ENCODE results near the gene OR5D18. TPM values are rescaled to one million over a fixed set of nuclear protein-coding genes. Genes with fewer than 3 reads are reported as not detected.

Gene OR5D18
- total RNA-seq, 1 experiment from 2014 or later: not detected

DNA sequence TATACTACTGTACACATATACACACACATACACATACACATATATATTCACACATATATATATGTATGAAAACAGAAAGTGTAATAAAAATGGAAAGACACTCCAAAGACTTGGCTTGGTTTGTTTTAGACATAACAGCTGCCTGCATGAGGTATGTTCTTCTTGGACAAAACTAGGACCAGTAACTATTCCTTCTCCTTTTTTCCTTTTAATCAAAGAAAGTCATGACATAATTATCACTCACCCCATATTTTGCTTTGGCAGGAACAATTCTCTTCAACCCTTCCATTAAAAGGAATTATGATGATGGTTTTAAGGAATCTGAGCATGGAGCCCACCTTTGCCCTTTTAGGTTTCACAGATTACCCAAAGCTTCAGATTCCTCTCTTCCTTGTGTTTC lies 24.2 kb upstream of the OR5D18 start, which contains the start of gene OR5D14:
Gene OR5D14 (plus strand): TSS at position 301 of the 400 bp plus-strand sequence. CDS start 0 bp downstream, at position 301.
- H3K27ac ChIP-seq (ENCODE audit: low read length): no peak within 1 kb of the TSS
- ChIA-PET POLR2A (no interaction called here), CTCF (no interaction called here)
- no peaks in the 10 kb centered on the region for H3K9me3 ChIP-seq (ENCODE audit: control insufficient read depth, insufficient read depth, low read depth, low read length)
- no peaks in the 10 kb centered on the region for H3K4me1 ChIP-seq (ENCODE audit: control insufficient read depth, insufficient read depth, low read length)
- H3K27me3 ChIP-seq (ENCODE audit: control insufficient read depth, insufficient read depth, low read length): no peaks in the 10 kb centered on the region
- H3K4me3 ChIP-seq (ENCODE audit: low read depth in 2 of 2, low read length in 2 of 2): no peak within 1 kb of the TSS
- ATAC-seq (no peak), DNase-seq (ENCODE audit: low read depth, low spot score) (no peak)
- in situ Hi-C loops (cut with HindIII; ENCODE audit: low pct_unique_long_range_greater_than_20kb, low sequenced_read_pairs): no loop called here
- BruUV-seq (replicated peaks): no TSS peak
- TF ChIP-seq TCF7L2 (IDR thresholded peaks at IDR 0.05; ENCODE audit: low read depth, low read length): no peak
- TF ChIP-seq POLR2AphosphoS5 (IDR thresholded peaks at IDR 0.05; ENCODE audit: low read depth, low read length): no peak
- TF ChIP-seq, protein P1, sequence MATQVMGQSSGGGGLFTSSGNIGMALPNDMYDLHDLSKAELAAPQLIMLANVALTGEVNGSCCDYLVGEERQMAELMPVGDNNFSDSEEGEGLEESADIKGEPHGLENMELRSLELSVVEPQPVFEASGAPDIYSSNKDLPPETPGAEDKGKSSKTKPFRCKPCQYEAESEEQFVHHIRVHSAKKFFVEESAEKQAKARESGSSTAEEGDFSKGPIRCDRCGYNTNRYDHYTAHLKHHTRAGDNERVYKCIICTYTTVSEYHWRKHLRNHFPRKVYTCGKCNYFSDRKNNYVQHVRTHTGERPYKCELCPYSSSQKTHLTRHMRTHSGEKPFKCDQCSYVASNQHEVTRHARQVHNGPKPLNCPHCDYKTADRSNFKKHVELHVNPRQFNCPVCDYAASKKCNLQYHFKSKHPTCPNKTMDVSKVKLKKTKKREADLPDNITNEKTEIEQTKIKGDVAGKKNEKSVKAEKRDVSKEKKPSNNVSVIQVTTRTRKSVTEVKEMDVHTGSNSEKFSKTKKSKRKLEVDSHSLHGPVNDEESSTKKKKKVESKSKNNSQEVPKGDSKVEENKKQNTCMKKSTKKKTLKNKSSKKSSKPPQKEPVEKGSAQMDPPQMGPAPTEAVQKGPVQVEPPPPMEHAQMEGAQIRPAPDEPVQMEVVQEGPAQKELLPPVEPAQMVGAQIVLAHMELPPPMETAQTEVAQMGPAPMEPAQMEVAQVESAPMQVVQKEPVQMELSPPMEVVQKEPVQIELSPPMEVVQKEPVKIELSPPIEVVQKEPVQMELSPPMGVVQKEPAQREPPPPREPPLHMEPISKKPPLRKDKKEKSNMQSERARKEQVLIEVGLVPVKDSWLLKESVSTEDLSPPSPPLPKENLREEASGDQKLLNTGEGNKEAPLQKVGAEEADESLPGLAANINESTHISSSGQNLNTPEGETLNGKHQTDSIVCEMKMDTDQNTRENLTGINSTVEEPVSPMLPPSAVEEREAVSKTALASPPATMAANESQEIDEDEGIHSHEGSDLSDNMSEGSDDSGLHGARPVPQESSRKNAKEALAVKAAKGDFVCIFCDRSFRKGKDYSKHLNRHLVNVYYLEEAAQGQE (IDR thresholded peaks at IDR 0.05; ENCODE audit: insufficient read depth in 1 of 2, low read depth in 2 of 2, low read length in 1 of 2): no peak
- TF ChIP-seq, protein P2, sequence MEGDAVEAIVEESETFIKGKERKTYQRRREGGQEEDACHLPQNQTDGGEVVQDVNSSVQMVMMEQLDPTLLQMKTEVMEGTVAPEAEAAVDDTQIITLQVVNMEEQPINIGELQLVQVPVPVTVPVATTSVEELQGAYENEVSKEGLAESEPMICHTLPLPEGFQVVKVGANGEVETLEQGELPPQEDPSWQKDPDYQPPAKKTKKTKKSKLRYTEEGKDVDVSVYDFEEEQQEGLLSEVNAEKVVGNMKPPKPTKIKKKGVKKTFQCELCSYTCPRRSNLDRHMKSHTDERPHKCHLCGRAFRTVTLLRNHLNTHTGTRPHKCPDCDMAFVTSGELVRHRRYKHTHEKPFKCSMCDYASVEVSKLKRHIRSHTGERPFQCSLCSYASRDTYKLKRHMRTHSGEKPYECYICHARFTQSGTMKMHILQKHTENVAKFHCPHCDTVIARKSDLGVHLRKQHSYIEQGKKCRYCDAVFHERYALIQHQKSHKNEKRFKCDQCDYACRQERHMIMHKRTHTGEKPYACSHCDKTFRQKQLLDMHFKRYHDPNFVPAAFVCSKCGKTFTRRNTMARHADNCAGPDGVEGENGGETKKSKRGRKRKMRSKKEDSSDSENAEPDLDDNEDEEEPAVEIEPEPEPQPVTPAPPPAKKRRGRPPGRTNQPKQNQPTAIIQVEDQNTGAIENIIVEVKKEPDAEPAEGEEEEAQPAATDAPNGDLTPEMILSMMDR (IDR thresholded peaks at IDR 0.05): no peak
- TF ChIP-seq SIN3A (IDR thresholded peaks at IDR 0.05; ENCODE audit: borderline replicate concordance, insufficient read depth, low read depth, low read length): no peak
- intact Hi-C loops (cut with micrococcal nuclease; ENCODE audit: unreplicated experiment): no loop called here
- no peaks in the 10 kb centered on the region for H3K36me3 ChIP-seq (ENCODE audit: control insufficient read depth, insufficient read depth, low read length)

GRCh38 chr11:55806248-55806647 lies 13.2 kb upstream of the OR5D18 start:
- Histone ChIP-seq H3K9me3 (ENCODE audit: control insufficient read depth, insufficient read depth, low read depth, low read length) (peaks cover 3% of the 10 kb centered on the region; the same call in 1 of the 2 replicates), H3K4me1 (ENCODE audit: control insufficient read depth, insufficient read depth, low read length) (no peaks in the 10 kb centered on the region), H3K27ac (ENCODE audit: low read length) (no peak overlapping the region), H3K27me3 (ENCODE audit: control insufficient read depth, insufficient read depth, low read length) (no peaks in the 10 kb centered on the region), H3K4me3 (ENCODE audit: low read depth in 2 of 2, low read length in 2 of 2) (no peak overlapping the region), H3K36me3 (ENCODE audit: control insufficient read depth, insufficient read depth, low read length) (no peaks in the 10 kb centered on the region)
- BruUV-seq (replicated peaks): no TSS peak
- intact Hi-C loops (cut with micrococcal nuclease; ENCODE audit: unreplicated experiment): no loop called here
- ATAC-seq (no peak), DNase-seq (ENCODE audit: low read depth, low spot score) (no peak)
- ChIA-PET CTCF (no interaction called here), POLR2A (no interaction called here)
- in situ Hi-C loops (cut with HindIII; ENCODE audit: low pct_unique_long_range_greater_than_20kb, low sequenced_read_pairs): no loop called here
- TF ChIP-seq, protein P2 (IDR thresholded peaks at IDR 0.05): no peak
- TF ChIP-seq TCF7L2 (IDR thresholded peaks at IDR 0.05; ENCODE audit: low read depth, low read length) (no peak), SIN3A (IDR thresholded peaks at IDR 0.05; ENCODE audit: borderline replicate concordance, insufficient read depth, low read depth, low read length) (no peak), POLR2AphosphoS5 (IDR thresholded peaks at IDR 0.05; ENCODE audit: low read depth, low read length) (no peak)
- TF ChIP-seq, protein P1 (IDR thresholded peaks at IDR 0.05; ENCODE audit: insufficient read depth in 1 of 2, low read depth in 2 of 2, low read length in 1 of 2): no peak
